ENCODE data around the gene CCL19. TPM values are rescaled to one million over a fixed set of nuclear protein-coding genes. Genes with fewer than 3 reads are reported as not detected.

The CCL19 gene
- polyA plus RNA-seq, 1 experiment, result not detected

DNA sequence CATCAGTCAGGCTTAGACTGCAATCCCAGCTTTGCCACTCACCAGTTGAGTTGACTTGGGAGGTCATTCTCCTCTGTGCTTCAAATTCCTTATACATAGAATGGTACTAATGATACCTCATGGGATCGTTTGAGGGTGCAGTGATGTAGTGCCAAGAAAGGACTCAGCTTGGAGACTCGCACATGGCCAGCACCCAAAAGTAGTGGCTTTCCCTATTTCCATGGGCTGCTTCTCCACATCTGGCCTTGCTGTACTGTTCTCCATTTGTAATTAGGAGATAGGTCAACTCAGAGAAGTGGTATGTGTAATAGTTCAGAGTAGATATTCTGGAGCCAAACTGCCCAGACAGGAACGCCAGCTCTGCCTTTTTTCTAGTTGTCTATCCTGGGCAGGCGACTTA is 5.5 kb downstream of the CCL19 start:
- no peak for DNase-seq (ENCODE audit: low read depth, low spot score)
- ChIA-PET POLR2A (no interaction called here), CTCF (interaction anchor here (0.8 to 2.9 kb wide), 3 partner anchors 15 to 214 kb away, joined by 3 to 16 read pairs (median 14); no protein-coding TSS in a partner anchor)
- TF ChIP-seq, protein P1, sequence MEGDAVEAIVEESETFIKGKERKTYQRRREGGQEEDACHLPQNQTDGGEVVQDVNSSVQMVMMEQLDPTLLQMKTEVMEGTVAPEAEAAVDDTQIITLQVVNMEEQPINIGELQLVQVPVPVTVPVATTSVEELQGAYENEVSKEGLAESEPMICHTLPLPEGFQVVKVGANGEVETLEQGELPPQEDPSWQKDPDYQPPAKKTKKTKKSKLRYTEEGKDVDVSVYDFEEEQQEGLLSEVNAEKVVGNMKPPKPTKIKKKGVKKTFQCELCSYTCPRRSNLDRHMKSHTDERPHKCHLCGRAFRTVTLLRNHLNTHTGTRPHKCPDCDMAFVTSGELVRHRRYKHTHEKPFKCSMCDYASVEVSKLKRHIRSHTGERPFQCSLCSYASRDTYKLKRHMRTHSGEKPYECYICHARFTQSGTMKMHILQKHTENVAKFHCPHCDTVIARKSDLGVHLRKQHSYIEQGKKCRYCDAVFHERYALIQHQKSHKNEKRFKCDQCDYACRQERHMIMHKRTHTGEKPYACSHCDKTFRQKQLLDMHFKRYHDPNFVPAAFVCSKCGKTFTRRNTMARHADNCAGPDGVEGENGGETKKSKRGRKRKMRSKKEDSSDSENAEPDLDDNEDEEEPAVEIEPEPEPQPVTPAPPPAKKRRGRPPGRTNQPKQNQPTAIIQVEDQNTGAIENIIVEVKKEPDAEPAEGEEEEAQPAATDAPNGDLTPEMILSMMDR (IDR thresholded peaks at IDR 0.05; ENCODE audit: low read depth, low read length), result no peak
- H3K27me3 ChIP-seq (ENCODE audit: control insufficient read depth, insufficient read depth, low read length), result no peaks in the 10 kb centered on the region
- H3K4me3 ChIP-seq (ENCODE audit: low read depth, low read length), result no peak overlapping the region
- no peaks in the 10 kb centered on the region for H3K9me3 ChIP-seq (ENCODE audit: control insufficient read depth, insufficient read depth, low read length)
- no peak overlapping the region for H3K27ac ChIP-seq (ENCODE audit: low read depth, low read length)

DNA sequence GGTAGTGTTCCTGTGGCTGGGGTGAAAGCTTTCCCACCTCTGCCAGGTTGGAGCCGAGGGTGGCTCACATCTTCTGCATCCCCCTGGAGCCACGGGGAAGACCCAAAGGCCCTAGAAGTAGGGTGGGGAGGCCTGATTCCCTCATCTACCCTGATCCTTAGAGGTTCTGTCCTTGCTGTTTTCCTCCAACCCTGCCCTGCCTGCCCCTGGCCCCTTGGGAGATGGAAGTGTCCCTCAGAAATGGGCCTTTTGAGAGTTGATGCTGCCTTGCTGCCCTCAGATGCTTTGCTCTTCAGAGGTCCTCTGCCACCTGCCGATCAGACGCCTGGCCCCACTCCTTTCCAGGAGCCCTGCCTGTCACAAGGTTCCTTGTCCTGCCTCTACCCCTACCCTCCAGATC is 6.3 kb downstream of the CCL19 start:
- POLR2A ChIA-PET, result no interaction called here
- TF ChIP-seq, protein P1 (IDR thresholded peaks at IDR 0.05; ENCODE audit: low read depth, low read length), result no peak
- CTCF ChIA-PET, result interaction anchor here (2.3 to 2.9 kb wide), 2 partner anchors 16 to 18 kb away, joined by 14 to 16 read pairs; no protein-coding TSS in a partner anchor
- Histone ChIP-seq H3K27me3 (ENCODE audit: control insufficient read depth, insufficient read depth, low read length) (no peaks in the 10 kb centered on the region), H3K4me3 (ENCODE audit: low read depth, low read length) (no peak overlapping the region), H3K27ac (ENCODE audit: low read depth, low read length) (no peak overlapping the region), H3K9me3 (ENCODE audit: control insufficient read depth, insufficient read depth, low read length) (no peaks in the 10 kb centered on the region)
- DNase-seq (ENCODE audit: low read depth, low spot score), result no peak

DNA sequence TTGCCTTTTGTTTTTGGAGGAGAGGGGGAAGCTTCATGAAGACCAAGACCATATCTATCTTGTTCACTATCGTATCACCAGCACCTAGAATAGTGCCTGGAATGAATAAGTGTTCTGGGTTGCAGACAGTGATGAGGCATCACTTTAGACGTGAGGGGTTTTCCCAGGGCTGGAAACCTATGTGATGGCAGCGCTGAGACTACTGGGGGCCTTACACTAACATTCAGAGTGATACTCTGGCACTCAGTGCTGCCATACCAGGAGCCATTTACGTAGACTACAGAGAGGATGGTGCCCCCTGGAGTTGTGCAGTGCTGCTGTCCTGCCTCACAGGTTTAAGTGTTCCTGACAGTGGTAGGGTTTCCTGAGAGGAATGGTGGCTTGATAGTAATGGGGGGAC is 6.9 kb downstream of the CCL19 start:
- no peak overlapping the region for H3K4me3 ChIP-seq (ENCODE audit: low read depth, low read length)
- TF ChIP-seq, protein P1 (IDR thresholded peaks at IDR 0.05; ENCODE audit: low read depth, low read length), result no peak
- H3K9me3 ChIP-seq (ENCODE audit: control insufficient read depth, insufficient read depth, low read length), result no peaks in the 10 kb centered on the region
- DNase-seq (ENCODE audit: low read depth, low spot score), result no peak
- H3K27ac ChIP-seq (ENCODE audit: low read depth, low read length), result no peak overlapping the region
- no peaks in the 10 kb centered on the region for H3K27me3 ChIP-seq (ENCODE audit: control insufficient read depth, insufficient read depth, low read length)
- ChIA-PET CTCF (interaction anchor here (1.1 kb wide), 1 partner anchor 18 kb away, joined by 4 read pairs; no protein-coding TSS in a partner anchor), POLR2A (no interaction called here)

DNA sequence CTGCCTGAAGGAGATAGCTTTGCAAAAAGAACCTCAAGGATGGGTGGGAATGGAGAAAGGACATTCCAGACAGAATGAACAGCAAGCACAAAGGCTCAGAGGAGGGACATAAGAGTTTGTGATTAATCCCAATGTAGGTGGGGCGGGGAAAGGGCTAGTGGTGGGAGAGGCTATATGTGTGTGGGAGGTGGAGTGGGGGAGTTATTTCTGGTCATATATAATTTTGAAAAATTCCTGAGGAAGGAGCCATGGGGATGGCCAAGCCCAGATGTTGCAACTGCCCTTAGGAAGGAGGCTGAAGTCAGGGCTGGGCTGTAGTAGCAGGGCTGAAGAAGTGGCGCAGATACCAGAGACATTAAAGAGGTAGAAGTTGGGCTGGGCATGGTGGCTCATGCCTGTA is 15.2 kb downstream of the CCL19 start:
- Histone ChIP-seq H3K9me3 (ENCODE audit: control insufficient read depth, insufficient read depth, low read length) (no peaks in the 10 kb centered on the region), H3K27me3 (ENCODE audit: control insufficient read depth, insufficient read depth, low read length) (no peaks in the 10 kb centered on the region), H3K27ac (ENCODE audit: low read depth, low read length) (no peak overlapping the region), H3K4me3 (ENCODE audit: low read depth, low read length) (no peak overlapping the region)
- CTCF ChIA-PET, result interaction anchor here (1.1 to 2.9 kb wide), 2 partner anchors 25 to 27 kb away, joined by 10 to 22 read pairs; no protein-coding TSS in a partner anchor
- POLR2A ChIA-PET, result no interaction called here
- DNase-seq (ENCODE audit: low read depth, low spot score), result no peak
- TF ChIP-seq, protein P1 (IDR thresholded peaks at IDR 0.05; ENCODE audit: low read depth, low read length), result no peak

DNA sequence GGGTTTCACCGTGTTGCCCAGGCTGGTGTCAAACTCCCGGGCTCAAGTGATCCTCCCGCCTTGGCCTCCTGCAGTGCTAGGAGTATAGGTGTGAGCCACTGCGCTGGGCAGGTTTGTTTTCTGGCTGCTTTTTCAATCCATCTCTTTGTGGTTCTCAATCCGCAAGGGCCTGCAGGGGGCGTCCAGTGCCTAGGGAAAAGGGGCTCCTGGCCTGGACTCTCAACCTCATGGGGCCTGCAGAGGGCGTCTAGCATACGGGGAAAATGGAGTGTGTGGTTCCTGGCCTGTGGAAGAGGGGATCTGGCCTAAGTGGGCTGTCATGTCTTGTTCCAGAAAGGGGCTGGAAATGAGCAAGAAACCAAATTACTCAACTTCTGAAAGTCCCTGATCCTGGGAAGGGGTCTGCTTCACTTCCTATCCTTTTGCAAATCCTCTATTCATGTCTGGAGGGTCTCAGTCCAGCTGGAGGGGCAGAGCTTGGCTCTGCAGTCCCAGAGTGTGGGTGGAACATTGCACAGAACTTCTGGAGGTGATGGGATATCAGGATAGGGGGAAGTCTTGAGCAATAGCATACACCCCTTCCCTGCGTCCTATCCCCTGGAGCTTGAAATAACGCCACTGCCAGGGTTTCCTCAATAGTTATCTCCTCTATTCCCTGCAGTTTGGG is 15.9 kb downstream of the CCL19 start:
- TF ChIP-seq, protein P1 (IDR thresholded peaks at IDR 0.05; ENCODE audit: low read depth, low read length), result peak; percentile 80
- H3K9me3 ChIP-seq (ENCODE audit: control insufficient read depth, insufficient read depth, low read length), result no peaks in the 10 kb centered on the region
- no peak for DNase-seq (ENCODE audit: low read depth, low spot score)
- H3K4me3 ChIP-seq (ENCODE audit: low read depth, low read length), result no peak overlapping the region
- ChIA-PET POLR2A (no interaction called here), CTCF (interaction anchor here (1.0 to 2.9 kb wide), 3 partner anchors 16 to 27 kb away, joined by 3 to 22 read pairs (median 10); no protein-coding TSS in a partner anchor)
- no peak overlapping the region for H3K27ac ChIP-seq (ENCODE audit: low read depth, low read length)
- no peaks in the 10 kb centered on the region for H3K27me3 ChIP-seq (ENCODE audit: control insufficient read depth, insufficient read depth, low read length)

Data from AG04450 (cell line).